Stimulated activated CD4-positive, alpha-beta T cell treated with anti-CD3 and anti-CD28 coated beads, Interleukin-4, amount 100 ng/mL, for 4 hours (primary cell): ENCODE measurements around the gene DCLRE1C.
"Not testable (repeated sequence)": the region's sequence is repeated elsewhere in the genome, so short reads cannot be mapped to it uniquely, and the experiment has no call there.

ENCODE experiments used
- DNase-seq, 2 experiments: peaks; one replicate each; pipeline ENCODE4 v3.0.0-alpha.2; 2020

DCLRE1C gene

DNA sequence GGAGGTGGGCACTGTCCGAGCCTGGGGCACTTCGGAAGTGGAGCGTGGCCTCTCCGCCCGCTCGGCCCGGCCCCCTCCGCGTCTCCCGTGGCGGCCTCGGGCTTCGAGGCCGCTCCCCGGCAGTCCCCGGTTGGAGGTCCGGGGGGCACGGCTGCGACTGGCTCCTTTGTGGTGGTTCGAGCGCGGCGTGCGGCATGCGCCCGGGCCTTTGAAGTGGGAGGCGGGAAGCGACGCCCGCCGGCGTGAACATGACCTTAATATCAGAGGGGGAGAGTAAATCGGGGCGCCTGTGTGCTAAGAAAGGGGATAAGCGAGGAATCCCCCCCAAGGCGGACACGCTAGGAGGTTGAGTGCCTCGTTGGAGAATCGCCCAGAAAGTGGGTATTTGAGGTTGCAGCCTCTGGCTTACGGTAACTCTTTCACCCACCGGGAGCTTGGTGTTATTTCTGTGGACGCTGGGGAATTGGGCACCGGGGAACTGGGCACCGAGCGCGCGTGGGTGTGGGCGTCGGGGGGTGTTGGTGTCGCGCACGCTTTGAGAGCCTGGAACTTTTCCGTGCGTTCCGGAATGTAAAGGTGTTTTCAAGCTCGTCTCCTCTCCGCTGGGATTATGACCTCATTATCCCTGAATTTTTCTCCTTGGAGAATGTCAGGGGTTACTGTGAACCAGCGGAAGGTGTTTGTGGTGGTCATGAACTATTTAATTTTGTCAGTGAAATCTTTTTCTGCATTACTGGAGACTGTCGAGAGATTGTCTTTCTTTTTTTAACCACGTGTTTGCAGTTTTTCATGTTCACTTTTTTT lies 74.6 kb downstream of the DCLRE1C start:
- peak; percentile 28 to 43 for DNase-seq

DNA sequence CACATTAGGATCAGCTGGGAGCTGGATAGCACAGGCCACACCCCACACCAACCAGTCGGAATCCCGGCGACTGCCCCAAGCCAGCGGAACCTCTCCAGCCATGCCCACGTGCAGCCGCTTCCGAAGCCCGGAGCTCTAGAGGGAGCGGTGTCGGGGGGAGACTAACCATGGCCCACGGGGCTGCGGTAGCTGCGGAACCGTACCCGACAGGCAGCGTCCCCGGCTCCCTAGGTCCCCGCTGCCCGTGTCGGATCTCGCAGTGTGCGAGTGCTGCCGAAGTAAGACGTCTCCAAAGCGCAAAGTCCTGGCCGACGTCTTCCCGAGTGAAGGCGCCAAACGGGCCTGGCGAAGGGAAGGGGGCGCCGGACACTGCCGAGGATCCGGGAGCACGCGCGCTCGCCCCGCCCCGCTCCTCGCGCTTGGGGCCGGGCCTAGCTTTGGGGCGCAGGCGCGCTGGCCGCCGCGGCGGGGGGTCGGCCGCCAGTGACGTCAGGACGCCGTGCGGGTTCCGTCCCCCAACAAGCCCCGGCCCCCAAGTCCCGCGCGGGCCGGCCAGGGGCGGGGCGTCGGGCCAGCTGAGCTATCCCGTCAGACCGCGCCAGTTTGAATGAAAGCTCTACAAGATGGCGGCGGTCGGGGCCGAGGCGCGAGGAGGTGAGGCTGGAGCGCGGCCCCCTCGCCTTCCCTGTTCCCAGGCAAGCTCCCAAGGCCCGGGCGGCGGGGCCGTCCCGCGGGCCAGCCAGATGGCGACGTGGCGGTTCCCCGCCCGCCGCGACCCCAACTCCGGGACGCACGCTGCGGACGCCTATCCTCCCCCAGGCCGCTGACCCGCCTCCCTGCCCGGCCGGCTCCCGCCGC lies 75.4 kb downstream of the DCLRE1C start, which contains the start of gene SUV39H2:
Gene SUV39H2, plus strand, starts transcription at position 601 of the 858 bp plus-strand sequence. Its CDS starts 23 bp downstream, at position 624.
- DNase-seq = peak; percentile 92 to 95

DNA sequence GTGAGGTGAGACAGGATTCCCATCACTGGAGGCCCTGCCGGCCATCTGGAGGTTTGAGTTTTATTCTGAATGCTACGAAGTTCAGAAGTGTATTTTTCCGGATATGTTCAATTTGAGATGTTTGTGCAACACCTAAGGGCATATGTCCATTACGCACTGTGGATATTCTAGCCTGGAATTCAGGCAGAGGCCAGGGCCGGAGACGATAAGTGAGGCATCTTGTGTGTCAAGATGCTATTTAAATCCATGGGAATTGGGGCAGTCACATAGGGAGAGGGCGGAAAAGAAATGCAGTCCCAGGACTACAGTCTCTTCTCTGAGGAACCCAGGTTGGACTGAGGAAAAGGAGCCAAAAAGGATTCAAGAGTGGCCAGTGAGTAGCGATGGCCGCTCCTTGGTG lies 77.1 kb downstream of the DCLRE1C start:
- DNase-seq = no peak

DNA sequence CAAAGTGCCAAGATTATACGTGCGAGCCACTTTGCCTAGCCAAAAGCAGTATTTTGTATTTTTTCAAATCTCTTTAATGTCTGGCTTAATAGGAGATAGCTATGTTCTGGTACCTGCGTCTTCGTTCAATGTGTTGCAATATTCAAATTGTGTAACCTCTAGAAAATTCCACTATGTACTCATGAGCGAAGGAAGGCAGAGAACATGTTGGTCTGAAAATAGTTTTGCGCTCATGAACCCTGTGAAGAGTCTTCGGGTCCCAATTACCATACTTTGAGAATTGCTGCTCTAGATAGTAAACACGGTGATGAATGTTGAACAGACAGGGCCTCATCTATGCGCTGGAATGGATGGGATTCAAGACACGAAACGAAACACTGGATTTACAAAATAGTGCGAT lies 78.0 kb downstream of the DCLRE1C start:
- no peak for DNase-seq

DNA sequence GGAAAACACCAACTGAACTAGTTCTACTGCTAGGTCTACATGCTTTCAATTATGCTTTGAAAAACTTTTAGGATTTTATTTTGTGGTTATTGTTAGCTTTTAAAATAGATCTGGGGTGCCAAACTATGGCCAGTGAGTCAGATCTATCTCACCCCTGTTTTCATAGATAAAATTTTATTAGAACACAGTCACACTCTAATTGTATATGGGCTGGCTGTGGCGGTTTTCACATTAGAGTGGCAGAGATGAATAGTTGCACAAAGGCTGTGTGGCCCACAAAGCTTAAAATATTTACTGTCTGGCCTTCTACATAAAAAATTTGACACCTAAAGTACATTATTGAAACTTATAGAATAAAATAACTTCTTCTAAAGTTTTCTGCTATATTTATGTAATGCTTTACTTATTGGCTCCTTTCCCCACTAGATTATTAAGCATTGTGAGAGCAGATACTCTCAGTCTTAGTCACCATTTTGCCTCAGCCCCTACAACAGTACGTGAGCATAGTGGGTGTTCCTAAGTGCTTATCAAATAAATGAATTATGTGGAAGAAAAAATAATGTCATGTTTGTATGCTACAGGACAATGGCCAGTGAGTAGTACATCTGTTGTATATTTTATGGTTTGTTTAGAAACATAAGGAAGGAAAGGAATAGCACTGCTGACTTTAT lies 80.7 kb downstream of the DCLRE1C start:
- DNase-seq = no peak

DNA sequence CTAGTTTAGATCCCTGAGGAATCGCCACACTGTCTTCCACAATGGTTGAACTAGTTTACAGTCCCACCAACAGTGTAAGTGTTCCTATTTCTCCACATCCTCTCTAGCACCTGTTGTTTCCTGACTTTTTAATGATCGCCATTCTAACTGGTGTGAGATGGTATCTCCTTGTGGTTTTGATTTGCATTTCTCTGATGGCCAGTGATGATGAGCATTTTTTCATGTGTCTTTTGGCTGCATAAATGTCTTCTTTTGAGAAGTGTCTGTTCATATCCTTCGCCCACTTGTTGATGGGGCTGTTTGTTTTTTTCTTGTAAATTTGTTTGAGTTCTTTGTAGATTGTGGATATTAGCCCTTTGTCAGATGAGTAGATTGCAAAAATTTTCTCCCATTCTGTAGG lies 89.0 kb downstream of the DCLRE1C start:
- not testable (repeated sequence) for DNase-seq

DNA sequence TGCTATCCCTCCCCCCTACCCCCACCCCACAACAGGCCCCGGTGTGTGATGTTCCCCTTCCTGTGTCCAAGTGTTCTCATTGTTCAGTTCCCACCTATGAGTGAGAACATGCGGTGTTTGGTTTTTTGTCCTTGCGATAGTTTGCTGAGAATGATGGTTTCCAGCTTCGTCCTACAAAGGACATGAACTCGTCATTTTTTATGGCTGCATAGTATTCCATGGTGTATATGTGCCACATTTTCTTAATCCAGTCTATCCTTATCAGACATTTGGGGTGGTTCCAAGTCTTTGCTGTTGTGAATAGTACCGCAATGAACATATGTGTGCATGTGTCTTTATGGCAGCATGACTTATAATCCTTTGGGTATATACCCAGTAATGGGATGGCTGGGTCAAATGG lies 89.4 kb downstream of the DCLRE1C start:
- DNase-seq = not testable (repeated sequence)

DNA sequence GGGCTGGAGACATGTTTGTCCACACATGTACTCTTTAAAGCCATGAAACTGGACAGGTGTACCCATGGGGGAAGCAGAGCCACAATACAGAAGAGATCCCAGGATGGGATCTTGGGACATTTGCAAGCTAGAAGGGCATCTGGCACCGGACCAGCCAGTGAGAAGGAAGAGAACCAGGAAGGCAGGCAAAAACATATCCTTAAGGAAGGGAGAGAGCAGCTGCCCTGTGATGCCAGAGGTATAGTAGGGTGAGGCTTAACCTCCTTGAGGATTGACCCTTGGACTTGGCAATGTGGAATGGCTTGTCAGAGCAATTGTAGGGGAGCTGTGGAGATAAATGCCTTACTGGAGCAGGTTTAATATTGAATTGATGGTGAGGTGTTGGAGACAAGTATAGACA lies 93.1 kb downstream of the DCLRE1C start:
- DNase-seq = no peak

DNA sequence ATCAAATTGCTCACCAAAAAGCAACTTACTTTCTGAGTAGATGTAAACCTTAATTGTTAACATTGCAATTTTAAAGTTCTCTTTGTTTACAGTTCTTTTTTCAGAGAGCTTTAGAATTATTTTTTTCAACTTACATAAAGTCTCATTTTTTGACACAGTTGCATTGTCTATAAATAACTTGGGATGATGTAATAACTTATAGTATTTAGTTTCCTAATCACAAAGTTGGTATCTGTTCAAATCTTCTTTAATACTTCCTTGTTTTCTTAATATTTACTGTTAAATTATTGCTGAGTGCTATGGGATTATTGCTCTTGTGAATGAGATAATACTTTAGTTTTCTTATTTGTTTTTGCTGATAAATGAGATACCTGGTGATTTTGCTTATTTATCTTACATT lies 94.1 kb downstream of the DCLRE1C start:
- no peak for DNase-seq

DNA sequence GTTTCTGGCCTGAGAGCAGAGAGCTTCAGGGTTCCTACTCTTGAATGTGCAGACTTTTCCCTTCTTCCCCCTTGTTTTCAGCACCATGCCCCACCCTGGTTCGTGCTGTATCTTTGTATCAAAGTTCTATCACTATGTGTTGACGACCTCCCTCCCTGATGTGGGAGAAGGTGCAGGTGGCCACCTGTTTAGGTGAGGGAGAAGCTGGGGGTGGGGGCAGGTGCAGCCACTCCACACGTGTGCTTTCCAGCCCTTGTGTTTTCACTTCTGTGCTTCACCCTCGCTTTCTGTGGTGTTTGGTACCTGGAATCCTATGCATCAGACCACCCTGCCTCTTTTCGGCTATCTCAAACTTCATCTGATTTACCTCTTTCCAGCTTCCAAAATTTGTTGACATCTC lies 94.9 kb downstream of the DCLRE1C start:
- no peak for DNase-seq

DNA sequence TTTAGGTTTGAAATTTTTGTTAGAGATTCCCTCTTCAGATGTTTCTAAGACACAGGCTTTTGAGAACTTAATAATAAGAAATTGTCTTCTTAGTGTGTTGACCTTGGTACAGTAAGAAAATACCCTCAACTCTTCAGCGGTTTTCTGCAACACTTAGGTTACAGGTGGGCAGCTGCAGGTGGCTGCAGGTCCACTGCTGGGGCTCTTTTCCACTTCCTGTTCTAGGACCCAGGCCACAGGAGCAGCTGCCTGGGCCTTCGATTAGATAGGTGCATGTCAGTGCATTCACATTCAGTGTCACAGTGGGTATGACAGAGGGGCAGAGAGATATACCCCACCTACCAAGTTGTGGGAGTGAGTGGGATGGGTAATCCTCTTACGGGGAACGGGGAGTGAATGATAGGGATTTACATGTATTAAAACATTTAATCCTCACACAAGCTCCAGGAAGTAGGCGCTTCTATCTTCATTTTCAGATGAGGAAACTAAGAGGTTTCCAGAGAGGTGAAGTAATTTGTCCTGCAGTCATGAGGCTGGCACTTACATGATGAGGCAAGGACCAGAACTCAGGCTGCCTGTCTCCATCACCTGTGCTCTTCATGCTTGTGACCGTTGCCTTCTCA lies 95.4 kb downstream of the DCLRE1C start:
- DNase-seq = no peak

DNA sequence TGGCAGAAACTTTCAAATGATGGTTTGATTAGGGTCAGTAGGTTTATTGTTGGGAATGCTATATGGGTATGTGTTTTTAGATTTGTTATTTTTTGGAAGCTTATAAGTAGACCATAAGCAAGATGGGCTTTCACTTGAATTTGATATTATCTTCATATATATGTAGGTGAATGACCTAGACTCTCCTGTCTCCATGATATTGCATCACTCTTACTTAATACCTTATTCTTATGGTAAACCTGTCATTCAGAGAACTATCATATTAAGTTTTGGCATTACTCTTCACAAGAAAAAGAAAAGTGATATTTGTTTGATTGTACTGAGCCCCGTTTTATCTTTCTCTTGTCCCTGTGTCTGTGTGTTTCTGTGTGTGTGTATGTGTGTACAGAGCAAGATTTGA lies 98.4 kb downstream of the DCLRE1C start:
- no peak for DNase-seq

DNA sequence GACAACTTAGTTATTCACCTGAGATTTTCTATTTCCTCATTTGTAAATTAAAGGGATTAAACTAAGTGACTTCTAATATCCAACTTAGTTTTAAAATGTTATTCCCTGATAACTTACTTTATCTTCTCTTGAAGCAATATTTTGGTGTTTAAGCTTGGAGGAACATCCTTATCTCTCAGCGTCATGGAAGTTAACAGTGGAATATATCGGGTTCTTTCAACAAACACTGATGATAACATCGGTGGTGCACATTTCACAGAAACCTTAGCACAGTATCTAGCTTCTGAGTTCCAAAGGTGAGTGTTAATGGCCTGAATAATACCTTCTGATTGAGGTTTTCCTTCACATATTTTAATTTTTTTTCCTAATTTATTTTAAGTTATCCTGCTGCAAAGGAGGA lies 101.7 kb downstream of the DCLRE1C start:
- DNase-seq = no peak
